Uterus (tissue), 2 donors: ENCODE results near the gene ABL1.

Source experiments
- POLR2A ChIP-seq, 2 donors: fragments of 450-650 bp; IDR thresholded peaks; one replicate each; pipeline ENCODE4 v1.6.1; 2016; ENCODE audit warnings: antibody characterized with exemption in 2 of 2, mild to moderate bottlenecking in 1 of 2, moderate library complexity in 1 of 2
- TF ChIP-seq, protein P1 (sequence below), 4 experiments: fragments of 200-600 bp in 2 of 4; fragments of 450-650 bp in 2 of 4; sonication (generic) in 2 of 4; IDR thresholded peaks; one replicate each; pipeline ENCODE4 v1.5.1; 2016 to 2019; ENCODE audit warnings: antibody characterized with exemption in 4 of 4, mild to moderate bottlenecking in 2 of 4, moderate library complexity in 1 of 4

- TF ChIP-seq, protein P1, sequence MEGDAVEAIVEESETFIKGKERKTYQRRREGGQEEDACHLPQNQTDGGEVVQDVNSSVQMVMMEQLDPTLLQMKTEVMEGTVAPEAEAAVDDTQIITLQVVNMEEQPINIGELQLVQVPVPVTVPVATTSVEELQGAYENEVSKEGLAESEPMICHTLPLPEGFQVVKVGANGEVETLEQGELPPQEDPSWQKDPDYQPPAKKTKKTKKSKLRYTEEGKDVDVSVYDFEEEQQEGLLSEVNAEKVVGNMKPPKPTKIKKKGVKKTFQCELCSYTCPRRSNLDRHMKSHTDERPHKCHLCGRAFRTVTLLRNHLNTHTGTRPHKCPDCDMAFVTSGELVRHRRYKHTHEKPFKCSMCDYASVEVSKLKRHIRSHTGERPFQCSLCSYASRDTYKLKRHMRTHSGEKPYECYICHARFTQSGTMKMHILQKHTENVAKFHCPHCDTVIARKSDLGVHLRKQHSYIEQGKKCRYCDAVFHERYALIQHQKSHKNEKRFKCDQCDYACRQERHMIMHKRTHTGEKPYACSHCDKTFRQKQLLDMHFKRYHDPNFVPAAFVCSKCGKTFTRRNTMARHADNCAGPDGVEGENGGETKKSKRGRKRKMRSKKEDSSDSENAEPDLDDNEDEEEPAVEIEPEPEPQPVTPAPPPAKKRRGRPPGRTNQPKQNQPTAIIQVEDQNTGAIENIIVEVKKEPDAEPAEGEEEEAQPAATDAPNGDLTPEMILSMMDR (IDR thresholded peaks at IDR 0.05), result no peak
- no peak for TF ChIP-seq POLR2A (IDR thresholded peaks at IDR 0.05)
These were observed 4.4 kb downstream of the ABL1 start for GRCh38 chr9:130839132-130840111.
